GM12892 (cell line): ENCODE measurements around the gene GRK1.
A peak's percentile ranks its signal among the peaks of the same experiment; 100 is the strongest.

Experiments used
- DNase-seq: peaks from one replicate; pipeline ENCODE4 v3.0.0; 2011; ENCODE audit not compliant: insufficient read length
- FAIRE-seq: peaks from 2 replicates; lab custom pipeline; 2011; peaks lifted over from hg19 to GRCh38; lab: Jason Lieb, UNC
- POLR2A ChIP-seq: IDR thresholded peaks from 2 replicates; pipeline ENCODE4 v1.6.1; 2011; ENCODE audit warnings: low read depth, low read length, control low read depth
- POLR2AphosphoS5 ChIP-seq: IDR thresholded peaks from 2 replicates; pipeline ENCODE4 v1.6.1; 2011; ENCODE audit warnings: low read depth, low read length, control low read depth
- TAF1 ChIP-seq: IDR thresholded peaks from 2 replicates; pipeline ENCODE4 v1.6.1; 2011; ENCODE audit warnings: low read depth, mild to moderate bottlenecking, control low read depth, low read length, borderline replicate concordance

GRK1 gene

GRCh38 chr13:113754242-113754641, 87.2 kb downstream of the GRK1 start:
- no peak for DNase-seq
- FAIRE-seq, result no peak
- TF ChIP-seq TAF1 (no peak), POLR2A (no peak), POLR2AphosphoS5 (no peak)

DNA sequence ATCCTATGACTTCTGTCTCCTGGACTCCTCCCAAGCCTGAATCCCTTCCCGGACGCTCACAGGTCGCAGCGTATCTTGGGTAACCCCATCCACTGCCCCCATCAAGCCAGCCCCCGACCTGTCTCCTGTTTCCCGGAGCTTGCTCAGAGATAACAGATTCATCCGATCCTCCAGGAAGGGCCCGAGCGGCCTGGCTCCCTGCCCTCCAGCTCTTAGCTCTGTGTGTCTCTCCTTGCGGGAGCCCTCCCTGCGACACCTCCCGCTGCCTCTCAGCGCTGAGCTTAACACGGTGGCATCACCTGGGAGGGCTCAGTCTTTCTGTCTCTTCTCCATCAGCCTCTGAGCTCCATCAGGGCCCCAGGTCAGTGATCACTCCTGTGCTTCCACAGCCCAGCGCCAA, 87.7 kb downstream of the GRK1 start:
- no peak for TF ChIP-seq POLR2A
- TF ChIP-seq TAF1, result no peak
- no peak for TF ChIP-seq POLR2AphosphoS5
- FAIRE-seq (no peak), DNase-seq (no peak)

DNA sequence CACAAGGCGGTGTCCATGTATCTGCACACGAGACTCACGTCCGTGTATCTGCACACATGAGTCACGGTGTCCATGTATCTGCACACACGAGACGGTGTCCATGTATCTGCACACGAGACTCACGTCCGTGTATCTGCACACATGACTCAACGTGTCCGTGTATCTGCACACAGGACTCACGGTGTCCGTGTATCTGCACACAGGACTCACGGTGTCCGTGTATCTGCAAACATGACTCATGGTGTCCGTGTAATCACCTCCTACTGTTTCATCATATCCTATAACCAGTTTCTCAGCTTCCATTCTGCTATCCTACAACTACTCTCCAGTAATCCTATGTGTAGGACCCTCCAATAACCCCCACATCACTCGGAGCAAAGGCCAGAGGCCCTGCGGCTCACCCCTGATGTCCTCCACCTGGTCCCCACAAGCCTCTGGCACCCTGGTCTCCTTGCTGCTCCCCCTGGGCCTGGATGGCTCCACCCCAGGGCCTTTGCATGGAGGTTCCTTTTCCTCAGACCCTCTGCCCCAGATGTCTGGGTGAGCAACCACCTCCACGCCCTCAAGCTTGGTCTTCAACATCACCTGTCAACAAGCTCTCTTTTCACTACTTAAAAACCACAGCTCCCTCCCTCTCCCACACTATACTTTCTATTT, 89.5 kb downstream of the GRK1 start:
- FAIRE-seq, result no peak
- TF ChIP-seq POLR2AphosphoS5 (no peak), TAF1 (no peak), POLR2A (no peak)
- no peak for DNase-seq

DNA sequence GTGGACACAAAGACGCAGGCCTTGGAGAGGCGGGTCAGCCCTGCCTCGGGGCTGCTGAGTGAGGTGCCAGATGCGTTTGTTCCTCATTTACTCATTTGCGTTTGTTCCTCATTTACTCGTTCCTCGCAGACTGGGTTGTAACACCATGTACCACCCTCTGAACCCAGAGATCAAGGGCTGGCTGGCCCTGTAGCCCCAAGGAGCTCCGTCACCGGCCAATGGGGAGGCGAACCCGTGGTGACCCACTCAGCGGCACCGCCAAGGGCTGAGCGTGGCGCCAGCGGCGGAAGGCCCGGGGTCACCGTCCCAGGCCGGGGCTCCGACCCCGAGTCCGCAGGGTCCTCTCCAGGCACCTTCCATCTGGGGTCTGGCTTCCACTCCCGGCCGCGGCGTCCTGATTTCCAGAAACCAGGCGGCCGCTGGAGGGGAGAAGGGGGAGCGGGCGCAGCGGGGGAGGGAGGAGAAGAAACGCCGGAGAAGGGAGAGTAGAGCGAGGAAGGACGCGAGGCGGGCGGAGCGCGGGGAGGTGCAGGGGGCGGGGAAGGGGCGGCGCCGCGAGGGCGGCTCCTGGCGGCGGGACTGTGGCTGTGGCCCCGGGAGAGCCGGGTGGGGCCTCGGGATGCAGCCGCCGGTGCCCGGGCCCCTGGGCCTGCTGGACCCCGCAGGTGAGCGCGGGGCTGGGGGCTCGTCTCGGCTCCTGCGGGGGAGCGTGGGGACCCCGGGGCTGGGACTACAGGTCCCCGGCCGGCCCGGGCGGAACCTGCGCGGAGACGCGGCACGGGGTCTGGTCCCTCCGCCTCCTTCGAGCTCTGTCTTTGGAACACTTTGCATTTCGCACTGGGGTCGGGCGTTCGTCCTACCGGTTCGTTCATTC, 91.9 kb downstream of the GRK1 start, which contains the start of gene TMEM255B:
Gene TMEM255B (plus strand): TSS at position 576 of the 874 bp plus-strand sequence. CDS start 44 bp downstream, at position 620.
- FAIRE-seq, result no peak
- peak; percentile 87 for DNase-seq

GRCh38 chr13:113759525-113760137, 92.6 kb downstream of the GRK1 start:
- DNase-seq, result no peak
- TF ChIP-seq POLR2AphosphoS5 (no peak), POLR2A (no peak), TAF1 (no peak)

More for the DNA sequence above, 91.9 kb downstream of the GRK1 start, which contains the start of gene TMEM255B:
- TF ChIP-seq POLR2A (no peak), TAF1 (no peak), POLR2AphosphoS5 (no peak)

GRCh38 chr13:113761136-113761535, 94.1 kb downstream of the GRK1 start:
- DNase-seq, result no peak
- TF ChIP-seq POLR2A (no peak), POLR2AphosphoS5 (no peak), TAF1 (no peak)
- FAIRE-seq, result no peak

More at GRCh38 chr13:113759525-113760137, 92.6 kb downstream of the GRK1 start:
- FAIRE-seq, result no peak

- no peak for FAIRE-seq
- TF ChIP-seq POLR2AphosphoS5 (no peak), TAF1 (no peak), POLR2A (no peak)
- no peak for DNase-seq
Observed at GRCh38 chr13:113762075-113762474, 95.1 kb downstream of the GRK1 start.

DNA sequence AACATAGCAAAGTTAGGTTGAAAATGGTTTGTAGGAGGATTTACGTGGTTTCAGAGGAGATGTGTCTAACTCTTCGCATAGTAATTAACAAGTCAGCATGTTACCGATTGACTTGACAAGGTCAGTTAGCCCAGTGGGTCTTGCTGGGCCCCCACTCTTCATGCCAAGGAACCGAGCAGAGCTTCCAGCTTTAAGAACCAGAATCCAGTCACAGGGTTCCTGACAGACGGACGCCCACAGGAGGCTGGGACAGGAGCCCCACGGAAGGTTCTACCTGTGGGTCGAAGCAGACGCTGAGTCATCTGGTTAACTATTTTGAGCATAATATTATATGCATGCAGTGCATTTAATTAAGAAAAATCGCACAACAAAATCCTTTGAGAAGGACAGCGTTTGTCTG, 95.5 kb downstream of the GRK1 start:
- TF ChIP-seq POLR2AphosphoS5 (no peak), POLR2A (no peak), TAF1 (no peak)
- DNase-seq (no peak), FAIRE-seq (no peak)

GRCh38 chr13:113763254-113763653, 96.2 kb downstream of the GRK1 start:
- no peak for TF ChIP-seq POLR2A
- TF ChIP-seq POLR2AphosphoS5, result no peak
- no peak for TF ChIP-seq TAF1
- no peak for DNase-seq

DNA sequence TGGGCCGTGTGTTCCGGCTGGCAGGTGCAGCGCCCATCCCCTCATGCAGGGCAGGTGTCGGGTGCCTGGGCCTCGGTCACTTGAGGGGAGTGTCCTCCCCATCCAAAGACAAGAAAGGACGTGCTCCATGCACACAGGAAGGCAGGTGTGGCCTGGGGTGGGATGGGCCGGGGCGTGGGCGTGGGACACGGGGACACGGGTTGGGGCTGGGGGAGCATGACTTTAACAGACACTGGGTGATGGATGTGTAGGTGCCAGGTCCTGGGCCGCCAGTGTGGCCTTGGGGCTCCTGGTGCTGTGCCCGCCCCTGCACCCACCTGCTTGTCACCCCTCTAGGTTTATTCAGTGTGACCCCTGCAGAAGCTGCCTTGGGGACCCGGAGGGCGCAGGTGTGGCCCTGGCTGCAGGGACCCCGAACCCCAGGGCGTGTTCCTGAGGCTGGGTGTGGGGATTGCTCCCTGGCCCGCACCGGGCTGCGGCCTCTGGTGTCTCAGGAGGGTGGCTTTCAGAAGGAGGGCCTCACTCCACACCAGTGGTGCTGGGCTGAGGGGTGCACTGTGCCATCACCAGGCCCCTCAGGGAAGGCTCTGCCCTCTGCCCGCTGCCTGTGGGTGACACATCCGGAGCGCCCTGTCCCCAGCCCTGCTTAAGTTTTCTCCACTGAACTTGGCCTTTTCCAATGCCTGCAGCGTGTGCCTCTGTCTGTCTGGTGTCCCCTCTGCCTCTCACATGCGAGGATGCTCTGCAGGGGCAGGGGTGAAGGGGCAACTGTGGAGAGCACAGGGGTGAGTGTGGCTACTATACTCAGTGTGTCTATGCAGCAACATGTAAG, 97.2 kb downstream of the GRK1 start:
- DNase-seq (no peak), FAIRE-seq (no peak)
- TF ChIP-seq POLR2A (no peak), POLR2AphosphoS5 (no peak), TAF1 (no peak)

More at GRCh38 chr13:113763254-113763653, 96.2 kb downstream of the GRK1 start:
- no peak for FAIRE-seq
